Omental fat pad (tissue), 4 donors: ENCODE measurements around the gene NPFFR2. TPM values are rescaled to one million over a fixed set of nuclear protein-coding genes. Genes with fewer than 3 reads are reported as not detected.
"Not testable (repeated sequence)": the region's sequence is repeated elsewhere in the genome, so short reads cannot be mapped to it uniquely, and the experiment has no call there.

ENCODE experiments used
- ATAC-seq: fragments of 150-250 bp; one replicate; pipeline ENCODE4 v1.9.1; 2016; ENCODE audit warnings: mild to moderate bottlenecking, moderate library complexity; ENCODE audit not compliant: low FRiP score
- DNase-seq: peaks from one replicate; pipeline ENCODE4 v3.0.0-alpha.2; 2019; ENCODE audit warnings: low spot score
- CTCF ChIP-seq, 3 donors: fragments of 450-650 bp; IDR thresholded peaks; one replicate each; pipeline ENCODE4 v1.5.1; 2016 to 2017; ENCODE audit warnings: antibody characterized with exemption in 3 of 3, mild to moderate bottlenecking in 3 of 3, moderate library complexity in 2 of 3
- total RNA-seq, 4 donors: library from RNA; depleted of rRNA; stranded (reverse); fragments of >200 nt; gene quantifications; one replicate each; pipeline ENCODE4 v1.1.0, GENCODE V29; 2016

Gene NPFFR2
- total RNA-seq, 4 donors from 2014 or later, result 0.93 TPM; not detected in 3

GRCh38 chr4:72136429-72136828 lies 104.6 kb downstream of the NPFFR2 start:
- no peak for DNase-seq
- TF ChIP-seq CTCF (IDR thresholded peaks at IDR 0.05), result no peak
- no peak for ATAC-seq

- ATAC-seq, DNase-seq: not testable (repeated sequence)
These were observed 108.2 kb downstream of the NPFFR2 start for GRCh38 chr4:72139997-72140396.

- ATAC-seq (no peak), DNase-seq (no peak)
- no peak for TF ChIP-seq CTCF (IDR thresholded peaks at IDR 0.05)
These were observed 112.4 kb downstream of the NPFFR2 start for GRCh38 chr4:72144241-72144640.

GRCh38 chr4:72152731-72153130 lies 120.9 kb downstream of the NPFFR2 start:
- no peak for TF ChIP-seq CTCF (IDR thresholded peaks at IDR 0.05)
- no peak for DNase-seq
- ATAC-seq, result no peak

GRCh38 chr4:72153634-72154033 lies 121.8 kb downstream of the NPFFR2 start:
- ATAC-seq, DNase-seq: not testable (repeated sequence)

- ATAC-seq, DNase-seq: not testable (repeated sequence)
These were observed 137.5 kb downstream of the NPFFR2 start for GRCh38 chr4:72169285-72169684.

- no peak for ATAC-seq
- no peak for DNase-seq
- TF ChIP-seq CTCF (IDR thresholded peaks at IDR 0.05), result no peak
These were observed 138.1 kb downstream of the NPFFR2 start for GRCh38 chr4:72169861-72170260.

GRCh38 chr4:72171761-72172160 lies 140.0 kb downstream of the NPFFR2 start:
- TF ChIP-seq CTCF (IDR thresholded peaks at IDR 0.05), result no peak
- ATAC-seq (no peak), DNase-seq (no peak)

- no peak for TF ChIP-seq CTCF (IDR thresholded peaks at IDR 0.05)
- DNase-seq, result no peak
- ATAC-seq, result no peak
These were observed 147.5 kb downstream of the NPFFR2 start for GRCh38 chr4:72179342-72179741.
